HepG2 (cell line): ENCODE results near the gene DIRAS1. TPM values are rescaled to one million over a fixed set of nuclear protein-coding genes. Genes with fewer than 3 reads are reported as not detected.

Experiments used
- CEBPG ChIP-seq: IDR thresholded peaks from 2 replicates; pipeline ENCODE4 v1.6.1; 2016
- EP300 ChIP-seq, 3 experiments: sonication (generic) in 1 of 3; formaldehyde crosslinking in 1 of 3; IDR thresholded peaks; 2 replicates each; pipeline versions ENCODE4 v1.5.1 to v1.6.1; 2011 to 2020; ENCODE audit warnings: low read depth in 2 of 3, low read length in 2 of 3, borderline replicate concordance in 1 of 3, improper control_type of control experiment in 1 of 3, mild to moderate bottlenecking in 1 of 3, missing genetic modification reagents in 1 of 3, moderate library complexity in 1 of 3
- FOXO1 ChIP-seq: sonication (generic); formaldehyde crosslinking; IDR thresholded peaks from 2 replicates; pipeline ENCODE4 v1.4.0; 2020; ENCODE audit warnings: missing genetic modification reagents
- GFI1 ChIP-seq: sonication (generic); formaldehyde crosslinking; IDR thresholded peaks from 2 replicates; pipeline ENCODE4 v1.5.0; 2020; ENCODE audit warnings: missing genetic modification reagents, mild to moderate bottlenecking, borderline replicate concordance
- MED13 ChIP-seq: sonication (generic); formaldehyde crosslinking; IDR thresholded peaks from 2 replicates; pipeline ENCODE4 v1.5.0; 2020; ENCODE audit warnings: missing genetic modification reagents
- ONECUT2 ChIP-seq: sonication (generic); formaldehyde crosslinking; IDR thresholded peaks from 2 replicates; pipeline ENCODE4 v1.4.0; 2020; ENCODE audit warnings: missing genetic modification reagents
- PAX8 ChIP-seq: sonication (generic); formaldehyde crosslinking; IDR thresholded peaks from 2 replicates; pipeline ENCODE4 v1.8.0; 2022; ENCODE audit warnings: mild to moderate bottlenecking, missing genetic modification reagents, borderline replicate concordance
- PCBP2 ChIP-seq: fragments of 200-400 bp; formaldehyde crosslinking; optimal IDR thresholded peaks from 2 replicates; pipeline ENCODE3; 2018; ENCODE audit warnings: low read length, low read depth; ENCODE audit not compliant: poor library complexity, severe bottlenecking
- POLR2AphosphoS5 ChIP-seq: IDR thresholded peaks from 2 replicates; pipeline ENCODE4 v1.6.1; 2012; ENCODE audit warnings: low read depth, low read length
- RBFOX2 ChIP-seq: fragments of 200-400 bp; formaldehyde crosslinking; IDR thresholded peaks from 2 replicates; pipeline ENCODE4 v1.6.1; 2017; ENCODE audit warnings: low read depth, mild to moderate bottlenecking, low read length
- SATB2 ChIP-seq: sonication (generic); formaldehyde crosslinking; IDR thresholded peaks from 2 replicates; pipeline ENCODE4 v1.5.0; 2020; ENCODE audit warnings: missing genetic modification reagents
- TBX2 ChIP-seq: sonication (generic); formaldehyde crosslinking; IDR thresholded peaks from 2 replicates; pipeline ENCODE4 v1.5.0; 2020; ENCODE audit warnings: missing genetic modification reagents, mild to moderate bottlenecking, borderline replicate concordance
- TEAD3 ChIP-seq: optimal IDR thresholded peaks from 2 replicates; pipeline ENCODE3; 2016; ENCODE audit warnings: borderline replicate concordance
- ZFYVE20 ChIP-seq: sonication (generic); formaldehyde crosslinking; IDR thresholded peaks from 2 replicates; pipeline ENCODE4 v1.8.0; 2023; ENCODE audit warnings: low read depth, mild to moderate bottlenecking, moderate library complexity, missing genetic modification reagents, borderline replicate concordance
- ZNF451 ChIP-seq: sonication (generic); formaldehyde crosslinking; IDR thresholded peaks from 2 replicates; pipeline ENCODE4 v1.5.0; 2020; ENCODE audit warnings: mild to moderate bottlenecking, missing genetic modification reagents
- ZNF543 ChIP-seq: sonication (generic); formaldehyde crosslinking; IDR thresholded peaks from 2 replicates; pipeline ENCODE4 v1.4.0; 2020; ENCODE audit warnings: mild to moderate bottlenecking, missing genetic modification reagents
- ZNF557 ChIP-seq: sonication (generic); formaldehyde crosslinking; IDR thresholded peaks from 2 replicates; pipeline ENCODE4 v1.4.0; 2020; ENCODE audit warnings: missing genetic modification reagents
- ZNF800 ChIP-seq: sonication (generic); formaldehyde crosslinking; IDR thresholded peaks from 2 replicates; pipeline ENCODE4 v1.4.0; 2020; ENCODE audit warnings: missing genetic modification reagents
- polyA plus RNA-seq, 8 experiments: library from polyadenylated mRNA; depleted of rRNA in 3 of 8; stranded (reverse) in 7 of 8; unstranded in 1 of 8; fragments of >200 nt; fragmentation: Illumina TruSeq in 4 of 8; extraction: Trizol in 4 of 8; gene quantifications; 2 replicates each; pipeline versions ENCODE4 v1.2.1 to v1.2.3, GENCODE V29; 2011 to 2016; ENCODE audit warnings: low read depth in 4 of 8, missing spikeins in 1 of 8, mixed read lengths in 1 of 8; ENCODE audit not compliant: insufficient read depth in 1 of 8
- total RNA-seq, 5 experiments: library from RNA; depleted of rRNA; stranded (reverse); fragments of >200 nt; fragmentation: Illumina TruSeq; extraction: Trizol; gene quantifications; 2 replicates each; pipeline ENCODE4 v1.2.3, GENCODE V29; 2016; ENCODE audit warnings: low read depth in 1 of 5
- TF ChIP-seq, protein P1 (sequence below): sonication (generic); formaldehyde crosslinking; IDR thresholded peaks from 2 replicates; pipeline ENCODE4 v1.4.0; 2020; ENCODE audit warnings: missing genetic modification reagents
- TF ChIP-seq, protein P2 (sequence below): sonication (generic); formaldehyde crosslinking; IDR thresholded peaks from 2 replicates; pipeline ENCODE4 v1.4.0; 2020; ENCODE audit warnings: missing genetic modification reagents
- TF ChIP-seq, protein P3 (sequence below): sonication (generic); formaldehyde crosslinking; IDR thresholded peaks from 2 replicates; pipeline ENCODE4 v1.8.0; 2022; ENCODE audit warnings: low read depth, missing genetic modification reagents

DIRAS1 gene
- total and polyA plus RNA-seq, 2 of the 13 experiments (the other 11 are each of a cell fraction or from before 2014, with no cell fraction given) = 0.97 to 1.8 TPM

DNA sequence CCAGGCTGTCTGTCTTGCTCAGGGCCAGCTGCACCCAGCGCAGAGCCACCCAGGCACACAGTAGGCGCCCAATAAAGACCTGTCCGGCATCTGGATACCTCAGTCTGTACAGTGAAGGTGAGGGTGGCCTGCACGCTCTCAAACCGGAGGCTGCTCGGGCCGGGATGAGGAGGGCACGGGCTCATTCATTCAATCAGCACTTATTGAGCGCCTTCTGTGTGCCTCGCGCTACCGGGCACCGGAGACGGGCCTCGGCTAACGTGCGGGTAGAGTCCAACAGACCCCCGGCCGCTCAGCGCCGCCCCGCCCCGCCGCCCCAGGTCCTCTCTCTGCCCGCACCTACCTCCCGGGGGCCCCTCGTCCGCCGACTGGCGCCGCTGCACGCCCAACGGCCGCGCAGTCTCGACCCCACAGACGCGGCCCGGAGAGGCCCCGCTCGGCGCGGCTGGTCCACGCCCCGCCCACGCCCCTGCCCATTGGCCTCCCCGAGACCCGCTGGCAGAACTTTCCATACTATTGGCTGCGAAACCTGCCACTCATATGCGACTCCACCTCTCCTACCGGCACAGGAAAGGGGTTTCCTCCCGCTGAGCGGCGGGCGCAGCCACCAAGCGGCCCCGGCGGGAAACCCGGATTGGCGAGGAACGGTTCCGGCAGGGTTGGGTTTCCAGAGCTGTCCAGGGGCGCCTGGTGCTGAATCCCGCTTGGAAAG is 18.6 kb upstream of the DIRAS1 start, which contains the start of gene SLC39A3 (continued):
- TF ChIP-seq, protein P1, sequence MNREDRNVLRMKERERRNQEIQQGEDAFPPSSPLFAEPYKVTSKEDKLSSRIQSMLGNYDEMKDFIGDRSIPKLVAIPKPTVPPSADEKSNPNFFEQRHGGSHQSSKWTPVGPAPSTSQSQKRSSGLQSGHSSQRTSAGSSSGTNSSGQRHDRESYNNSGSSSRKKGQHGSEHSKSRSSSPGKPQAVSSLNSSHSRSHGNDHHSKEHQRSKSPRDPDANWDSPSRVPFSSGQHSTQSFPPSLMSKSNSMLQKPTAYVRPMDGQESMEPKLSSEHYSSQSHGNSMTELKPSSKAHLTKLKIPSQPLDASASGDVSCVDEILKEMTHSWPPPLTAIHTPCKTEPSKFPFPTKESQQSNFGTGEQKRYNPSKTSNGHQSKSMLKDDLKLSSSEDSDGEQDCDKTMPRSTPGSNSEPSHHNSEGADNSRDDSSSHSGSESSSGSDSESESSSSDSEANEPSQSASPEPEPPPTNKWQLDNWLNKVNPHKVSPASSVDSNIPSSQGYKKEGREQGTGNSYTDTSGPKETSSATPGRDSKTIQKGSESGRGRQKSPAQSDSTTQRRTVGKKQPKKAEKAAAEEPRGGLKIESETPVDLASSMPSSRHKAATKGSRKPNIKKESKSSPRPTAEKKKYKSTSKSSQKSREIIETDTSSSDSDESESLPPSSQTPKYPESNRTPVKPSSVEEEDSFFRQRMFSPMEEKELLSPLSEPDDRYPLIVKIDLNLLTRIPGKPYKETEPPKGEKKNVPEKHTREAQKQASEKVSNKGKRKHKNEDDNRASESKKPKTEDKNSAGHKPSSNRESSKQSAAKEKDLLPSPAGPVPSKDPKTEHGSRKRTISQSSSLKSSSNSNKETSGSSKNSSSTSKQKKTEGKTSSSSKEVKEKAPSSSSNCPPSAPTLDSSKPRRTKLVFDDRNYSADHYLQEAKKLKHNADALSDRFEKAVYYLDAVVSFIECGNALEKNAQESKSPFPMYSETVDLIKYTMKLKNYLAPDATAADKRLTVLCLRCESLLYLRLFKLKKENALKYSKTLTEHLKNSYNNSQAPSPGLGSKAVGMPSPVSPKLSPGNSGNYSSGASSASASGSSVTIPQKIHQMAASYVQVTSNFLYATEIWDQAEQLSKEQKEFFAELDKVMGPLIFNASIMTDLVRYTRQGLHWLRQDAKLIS (CRISPR knock-in tag) = peak; percentile 86; the same call in 1 of the 2 replicates
- TF ChIP-seq GFI1 (CRISPR knock-in tag) (peak; percentile 80; the same call in 1 of the 2 replicates), CEBPG (peak; percentile 36; the same call in 1 of the 2 replicates), ONECUT2 (CRISPR knock-in tag) (0 out of 2 replicates have a peak, but pooled peaks have one; percentile 59), ZNF451 (peak; percentile 85), RBFOX2 (peak; percentile 75), TEAD3 (CRISPR knock-in tag) (peak; percentile 83), PAX8 (CRISPR knock-in tag) (no peak), TBX2 (CRISPR knock-in tag) (peak; percentile 83), EP300 (IDR thresholded peaks at IDR 0.05; ENCODE audit: low read depth in 2 of 2, low read length in 2 of 2) (peak in 1 of 2 experiments; percentile 49; a peak in 1 of 4 replicates), EP300 (CRISPR knock-in tag; IDR thresholded peaks at IDR 0.05; ENCODE audit: borderline replicate concordance) (no peak; the same call in 1 of the 2 replicates), ZFYVE20 (CRISPR knock-in tag) (no peak), ZNF557 (CRISPR knock-in tag) (no peak), MED13 (CRISPR knock-in tag) (peak; percentile 78; the same call in 1 of the 2 replicates), POLR2AphosphoS5 (no peak), ZNF800 (CRISPR knock-in tag) (peak; percentile 71; the same call in 1 of the 2 replicates), PCBP2 (no peak), FOXO1 (CRISPR knock-in tag) (peak; percentile 90), SATB2 (peak; percentile 95), ZNF543 (peak; percentile 93)
- TF ChIP-seq, protein P2, sequence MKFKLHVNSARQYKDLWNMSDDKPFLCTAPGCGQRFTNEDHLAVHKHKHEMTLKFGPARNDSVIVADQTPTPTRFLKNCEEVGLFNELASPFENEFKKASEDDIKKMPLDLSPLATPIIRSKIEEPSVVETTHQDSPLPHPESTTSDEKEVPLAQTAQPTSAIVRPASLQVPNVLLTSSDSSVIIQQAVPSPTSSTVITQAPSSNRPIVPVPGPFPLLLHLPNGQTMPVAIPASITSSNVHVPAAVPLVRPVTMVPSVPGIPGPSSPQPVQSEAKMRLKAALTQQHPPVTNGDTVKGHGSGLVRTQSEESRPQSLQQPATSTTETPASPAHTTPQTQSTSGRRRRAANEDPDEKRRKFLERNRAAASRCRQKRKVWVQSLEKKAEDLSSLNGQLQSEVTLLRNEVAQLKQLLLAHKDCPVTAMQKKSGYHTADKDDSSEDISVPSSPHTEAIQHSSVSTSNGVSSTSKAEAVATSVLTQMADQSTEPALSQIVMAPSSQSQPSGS = peak; percentile 94
- TF ChIP-seq, protein P3, sequence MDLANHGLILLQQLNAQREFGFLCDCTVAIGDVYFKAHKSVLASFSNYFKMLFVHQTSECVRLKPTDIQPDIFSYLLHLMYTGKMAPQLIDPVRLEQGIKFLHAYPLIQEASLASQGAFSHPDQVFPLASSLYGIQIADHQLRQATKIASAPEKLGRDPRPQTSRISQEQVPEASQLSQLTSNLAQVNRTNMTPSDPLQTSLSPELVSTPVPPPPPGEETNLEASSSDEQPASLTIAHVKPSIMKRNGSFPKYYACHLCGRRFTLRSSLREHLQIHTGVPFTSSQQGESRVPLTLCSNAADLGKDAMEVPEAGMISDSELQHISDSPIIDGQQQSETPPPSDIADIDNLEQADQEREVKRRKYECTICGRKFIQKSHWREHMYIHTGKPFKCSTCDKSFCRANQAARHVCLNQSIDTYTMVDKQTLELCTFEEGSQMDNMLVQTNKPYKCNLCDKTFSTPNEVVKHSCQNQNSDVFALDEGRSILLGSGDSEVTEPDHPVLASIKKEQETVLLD = peak; percentile 87
